HepG2 (cell line): ENCODE measurements around the gene PEAR1. TPM values are rescaled to one million over a fixed set of nuclear protein-coding genes. Genes with fewer than 3 reads are reported as not detected.

Source experiments
- ATAC-seq: fragments of 200-7000 bp; cut with Tn5 transposase; 3 replicates; pipeline ENCODE4 v1.9.1; 2020; ENCODE audit warnings: mild to moderate bottlenecking, moderate library complexity
- BruUV-seq: library from RNA; stranded (reverse); fragments of 400-500 nt; replicated peaks from 2 replicates; lab custom pipeline; 2021; lab: Mats Ljungman, UMichigan
- CTCF ChIA-PET: fragments of 300-600 bp; formaldehyde crosslinking; extraction: SDS; loops from one replicate; lab custom pipeline; 2021; ENCODE audit warnings: low total read pairs, inconsistent platforms, low intra/inter-chr PET ratio; lab: Yijun Ruan, JAX
- POLR2A ChIA-PET: fragments of 350-600 bp; sonication (Branson Sonifier 250); formaldehyde crosslinking; loops from one replicate; lab custom pipeline; 2020; ENCODE audit warnings: antibody characterized with exemption, inconsistent platforms; lab: Yijun Ruan, JAX
- DNase-seq: peaks from one replicate; pipeline ENCODE4 v3.0.0-alpha.2; 2015; ENCODE audit warnings: low spot score
- FAIRE-seq: peaks from 3 replicates; lab custom pipeline; 2011; peaks lifted over from hg19 to GRCh38; lab: Jason Lieb, UNC
- H2AFZ ChIP-seq: one replicate; pipeline ENCODE4 v1.6.1; 2011; ENCODE audit warnings: low read length, inconsistent platforms
- H3K27ac ChIP-seq: fragments of 300-600 bp; 3 replicates; pipeline ENCODE4 v1.8.0; 2011; ENCODE audit warnings: mixed run types, mild to moderate bottlenecking, mixed read lengths, low read length, inconsistent platforms; ENCODE audit not compliant: insufficient read depth; ENCODE audit errors: extremely low read length
- H3K27me3 ChIP-seq, 2 experiments: fragments of 200-600 bp in 1 of 2; 2 replicates in 1 of 2; 3 replicates in 1 of 2; pipeline versions ENCODE4 v1.6.0 to v1.8.0; 2011; ENCODE audit warnings: low read length in 2 of 2, mild to moderate bottlenecking in 2 of 2, moderate library complexity in 2 of 2, inconsistent platforms in 1 of 2; ENCODE audit not compliant: insufficient read depth in 2 of 2, control insufficient read depth in 1 of 2
- H3K36me3 ChIP-seq, 2 experiments: fragments of 200-600 bp in 1 of 2; replicated peaks in 1 of 2; 2 replicates in 1 of 2; 3 replicates in 1 of 2; pipeline versions ENCODE4 v1.5.1 to v1.8.0; 2011; ENCODE audit warnings: low read length in 2 of 2, inconsistent platforms in 1 of 2; ENCODE audit not compliant: insufficient read depth in 2 of 2, control insufficient read depth in 1 of 2
- H3K4me1 ChIP-seq: 2 replicates; pipeline ENCODE4 v1.5.1; 2012; ENCODE audit warnings: low read length, inconsistent platforms; ENCODE audit not compliant: insufficient read depth
- H3K4me2 ChIP-seq: 2 replicates; pipeline ENCODE4 v1.6.0; 2011; ENCODE audit warnings: low read depth, low read length, inconsistent platforms
- H3K4me3 ChIP-seq, 3 experiments: fragments of 200-600 bp in 1 of 3; sonication (generic), shearing (Covaris generic) in 1 of 3; replicated peaks in 1 of 3; 2 replicates each; pipeline ENCODE4 v1.5.1; 2011 to 2016; ENCODE audit warnings: low read length in 3 of 3, inconsistent platforms in 2 of 3, low read depth in 2 of 3, mild to moderate bottlenecking in 2 of 3, control low read depth in 1 of 3, mixed read lengths in 1 of 3; ENCODE audit not compliant: insufficient read depth in 1 of 3
- H3K79me2 ChIP-seq: one replicate; pipeline ENCODE4 v1.6.1; 2011; ENCODE audit warnings: low read length, inconsistent platforms; ENCODE audit not compliant: insufficient read depth
- H3K9ac ChIP-seq: 2 replicates; pipeline ENCODE4 v1.6.0; 2011; ENCODE audit warnings: mild to moderate bottlenecking, low read depth, low read length, inconsistent platforms; ENCODE audit not compliant: insufficient read depth
- H3K9me3 ChIP-seq: 2 replicates; pipeline ENCODE4 v1.5.1; 2012; ENCODE audit warnings: mild to moderate bottlenecking, low read length
- H4K20me1 ChIP-seq: 2 replicates; pipeline ENCODE4 v1.6.0; 2011; ENCODE audit warnings: inconsistent platforms, mild to moderate bottlenecking, low read length, moderate library complexity; ENCODE audit not compliant: insufficient read depth
- HNRNPH1 ChIP-seq: fragments of 200-400 bp; formaldehyde crosslinking; optimal IDR thresholded peaks from 2 replicates; pipeline ENCODE3; 2017; ENCODE audit warnings: mild to moderate bottlenecking, low read depth, low read length
- HNRNPK ChIP-seq: fragments of 200-400 bp; formaldehyde crosslinking; IDR thresholded peaks from 2 replicates; pipeline ENCODE4 v1.6.1; 2018; ENCODE audit warnings: low read length, low read depth, moderate library complexity, mild to moderate bottlenecking; ENCODE audit not compliant: poor library complexity, severe bottlenecking
- MXD4 ChIP-seq: IDR thresholded peaks from 2 replicates; pipeline ENCODE4 v1.6.1; 2016; ENCODE audit warnings: mild to moderate bottlenecking, missing biosample characterization, missing genetic modification reagents
- SP5 ChIP-seq: IDR thresholded peaks from 2 replicates; pipeline ENCODE4 v1.6.1; 2016; ENCODE audit warnings: low read depth, borderline replicate concordance
- TEAD3 ChIP-seq: optimal IDR thresholded peaks from 2 replicates; pipeline ENCODE3; 2016; ENCODE audit warnings: borderline replicate concordance
- THYN1 ChIP-seq: sonication (generic); formaldehyde crosslinking; IDR thresholded peaks from 2 replicates; pipeline ENCODE4 v1.8.1; 2023; ENCODE audit warnings: low read depth, mild to moderate bottlenecking, moderate library complexity, missing genetic modification reagents, borderline replicate concordance
- ZNF431 ChIP-seq: sonication (generic); formaldehyde crosslinking; IDR thresholded peaks from 2 replicates; pipeline ENCODE4 v1.9.0; 2022; ENCODE audit warnings: missing genetic modification reagents, low read depth, mild to moderate bottlenecking, borderline replicate concordance
- ZSCAN25 ChIP-seq: sonication (generic); formaldehyde crosslinking; IDR thresholded peaks from 2 replicates; pipeline ENCODE4 v1.8.0; 2022; ENCODE audit warnings: mild to moderate bottlenecking, missing genetic modification reagents
- WGBS: methylation state at CpG from one replicate; pipeline ENCODE4 v1.1.6; 2017; ENCODE audit warnings: low lambda C conversion rate; 5-methylcytosine and 5-hydroxymethylcytosine counted together
- in situ Hi-C: cut with HindIII; loops from 2 replicates; pipeline ENCODE4 v1.10.0; 2017; ENCODE audit warnings: low pct_unique_long_range_greater_than_20kb; ENCODE audit not compliant: extremely low pct_ligation_motif_present
- intact Hi-C: fragments of 100-400 bp; cut with micrococcal nuclease; formaldehyde crosslinking; loops from one replicate; pipeline ENCODE4 v1.10.0; 2022; ENCODE audit not compliant: unreplicated experiment
- polyA plus RNA-seq, 8 experiments: library from polyadenylated mRNA; depleted of rRNA in 3 of 8; stranded (reverse) in 7 of 8; unstranded in 1 of 8; fragments of >200 nt; fragmentation: Illumina TruSeq in 4 of 8; extraction: Trizol in 4 of 8; gene quantifications; 2 replicates each; pipeline versions ENCODE4 v1.2.1 to v1.2.3, GENCODE V29; 2011 to 2016; ENCODE audit warnings: low read depth in 4 of 8, missing spikeins in 1 of 8, mixed read lengths in 1 of 8; ENCODE audit not compliant: insufficient read depth in 1 of 8
- total RNA-seq, 5 experiments: library from RNA; depleted of rRNA; stranded (reverse); fragments of >200 nt; fragmentation: Illumina TruSeq; extraction: Trizol; gene quantifications; 2 replicates each; pipeline ENCODE4 v1.2.3, GENCODE V29; 2016; ENCODE audit warnings: low read depth in 1 of 5
- TF ChIP-seq, protein P1 (sequence below): sonication (generic); formaldehyde crosslinking; IDR thresholded peaks from 2 replicates; pipeline ENCODE4 v1.9.0; 2021; ENCODE audit warnings: missing genetic modification reagents, borderline replicate concordance
- TF ChIP-seq, protein P2 (sequence below): IDR thresholded peaks from 2 replicates; pipeline ENCODE4 v1.6.1; 2016; ENCODE audit warnings: control low read depth

The PEAR1 gene
- total and polyA plus RNA-seq, 2 of the 13 experiments (the other 11 are each of a cell fraction or from before 2014, with no cell fraction given), result 0.27 to 0.41 TPM

DNA sequence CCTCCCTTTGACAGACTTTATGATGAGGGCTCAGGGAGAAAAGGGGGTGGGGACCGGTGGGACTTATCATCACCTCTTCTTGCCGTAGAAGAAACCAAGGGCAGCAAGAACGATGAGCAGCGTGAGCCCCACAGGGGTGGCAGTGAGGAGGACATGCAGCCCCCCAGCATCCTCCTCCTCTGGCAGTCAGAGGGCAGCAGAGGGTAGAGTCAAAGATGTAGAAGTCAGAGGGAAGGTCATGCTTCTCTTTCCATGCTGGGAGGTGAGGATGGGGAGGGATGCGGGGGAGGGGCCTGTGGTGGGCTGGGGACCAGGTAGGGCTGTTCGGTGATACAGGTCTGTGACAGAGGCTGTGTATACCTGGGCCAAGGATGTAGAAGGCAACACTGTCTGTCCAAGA, 49.4 kb upstream of the PEAR1 start:
- DNase-seq, result no peak
- no peak overlapping the region for H2AFZ ChIP-seq
- POLR2A ChIA-PET, result no interaction called here
- no TSS peak for BruUV-seq
- FAIRE-seq, result no peak
- no peak overlapping the region for H3K27ac ChIP-seq
- H3K27me3 ChIP-seq, result peaks cover 5 to 53% of the 10 kb centered on the region in 2 experiments; a peak in 3 of 5 replicates
- in situ Hi-C loops (no loop called here), intact Hi-C loops (no loop called here)
- H3K9ac ChIP-seq, result no peak overlapping the region
- H3K36me3 ChIP-seq, result no peaks in the 10 kb centered on the region
- no peaks in the 10 kb centered on the region for H3K4me1 ChIP-seq
- CTCF ChIA-PET, result no interaction called here
- WGBS, result 29% methylated on average over 4 of the region's 6 CpGs
- H4K20me1 ChIP-seq, result 0 out of 2 replicates have a peak, but pooled peaks cover 3% of the 10 kb centered on the region
- no peaks in the 10 kb centered on the region for H3K79me2 ChIP-seq
- H3K4me3 ChIP-seq, result no peak overlapping the region
- H3K9me3 ChIP-seq, result no peaks in the 10 kb centered on the region
- no peak overlapping the region for H3K4me2 ChIP-seq
- TF ChIP-seq TEAD3 (CRISPR knock-in tag) (no peak), ZSCAN25 (CRISPR knock-in tag) (no peak), SP5 (CRISPR knock-in tag) (no peak), HNRNPK (no peak), MXD4 (CRISPR knock-in tag) (no peak), THYN1 (CRISPR knock-in tag) (no peak), HNRNPH1 (no peak), ZNF431 (CRISPR knock-in tag) (no peak)
- TF ChIP-seq, protein P1, sequence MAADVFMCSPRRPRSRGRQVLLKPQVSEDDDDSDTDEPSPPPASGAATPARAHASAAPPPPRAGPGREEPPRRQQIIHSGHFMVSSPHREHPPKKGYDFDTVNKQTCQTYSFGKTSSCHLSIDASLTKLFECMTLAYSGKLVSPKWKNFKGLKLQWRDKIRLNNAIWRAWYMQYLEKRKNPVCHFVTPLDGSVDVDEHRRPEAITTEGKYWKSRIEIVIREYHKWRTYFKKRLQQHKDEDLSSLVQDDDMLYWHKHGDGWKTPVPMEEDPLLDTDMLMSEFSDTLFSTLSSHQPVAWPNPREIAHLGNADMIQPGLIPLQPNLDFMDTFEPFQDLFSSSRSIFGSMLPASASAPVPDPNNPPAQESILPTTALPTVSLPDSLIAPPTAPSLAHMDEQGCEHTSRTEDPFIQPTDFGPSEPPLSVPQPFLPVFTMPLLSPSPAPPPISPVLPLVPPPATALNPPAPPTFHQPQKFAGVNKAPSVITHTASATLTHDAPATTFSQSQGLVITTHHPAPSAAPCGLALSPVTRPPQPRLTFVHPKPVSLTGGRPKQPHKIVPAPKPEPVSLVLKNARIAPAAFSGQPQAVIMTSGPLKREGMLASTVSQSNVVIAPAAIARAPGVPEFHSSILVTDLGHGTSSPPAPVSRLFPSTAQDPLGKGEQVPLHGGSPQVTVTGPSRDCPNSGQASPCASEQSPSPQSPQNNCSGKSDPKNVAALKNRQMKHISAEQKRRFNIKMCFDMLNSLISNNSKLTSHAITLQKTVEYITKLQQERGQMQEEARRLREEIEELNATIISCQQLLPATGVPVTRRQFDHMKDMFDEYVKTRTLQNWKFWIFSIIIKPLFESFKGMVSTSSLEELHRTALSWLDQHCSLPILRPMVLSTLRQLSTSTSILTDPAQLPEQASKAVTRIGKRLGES (CRISPR knock-in tag), result no peak
- TF ChIP-seq, protein P2, sequence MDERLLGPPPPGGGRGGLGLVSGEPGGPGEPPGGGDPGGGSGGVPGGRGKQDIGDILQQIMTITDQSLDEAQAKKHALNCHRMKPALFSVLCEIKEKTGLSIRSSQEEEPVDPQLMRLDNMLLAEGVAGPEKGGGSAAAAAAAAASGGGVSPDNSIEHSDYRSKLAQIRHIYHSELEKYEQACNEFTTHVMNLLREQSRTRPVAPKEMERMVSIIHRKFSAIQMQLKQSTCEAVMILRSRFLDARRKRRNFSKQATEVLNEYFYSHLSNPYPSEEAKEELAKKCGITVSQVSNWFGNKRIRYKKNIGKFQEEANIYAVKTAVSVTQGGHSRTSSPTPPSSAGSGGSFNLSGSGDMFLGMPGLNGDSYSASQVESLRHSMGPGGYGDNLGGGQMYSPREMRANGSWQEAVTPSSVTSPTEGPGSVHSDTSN (CRISPR knock-in tag), result no peak
- no peak for ATAC-seq
